Osteocyte (in vitro differentiated cells): ENCODE measurements around the gene GAK. TPM values are rescaled to one million over a fixed set of nuclear protein-coding genes. Genes with fewer than 3 reads are reported as not detected.

Experiments
- DNase-seq: peaks from one replicate; pipeline ENCODE4 v3.0.0; 2021; ENCODE audit warnings: mixed read lengths; ENCODE audit not compliant: unreplicated experiment; ENCODE audit errors: extremely low spot score
- H3K27ac Mint-ChIP-seq: one replicate; pipeline ENCODE4 v1.8.0; 2021; ENCODE audit warnings: mild to moderate bottlenecking, mixed read lengths; ENCODE audit not compliant: unreplicated experiment
- H3K27me3 Mint-ChIP-seq: one replicate; pipeline ENCODE4 v1.8.0; 2021; ENCODE audit warnings: mixed read lengths; ENCODE audit not compliant: unreplicated experiment
- H3K36me3 Mint-ChIP-seq: one replicate; pipeline ENCODE4 v1.8.0; 2021; ENCODE audit warnings: mixed read lengths; ENCODE audit not compliant: unreplicated experiment
- H3K4me1 Mint-ChIP-seq: one replicate; pipeline ENCODE4 v1.8.0; 2021; ENCODE audit warnings: mixed read lengths; ENCODE audit not compliant: unreplicated experiment
- H3K4me3 Mint-ChIP-seq: one replicate; pipeline ENCODE4 v1.8.0; 2021; ENCODE audit warnings: mild to moderate bottlenecking, moderate library complexity, mixed read lengths; ENCODE audit not compliant: unreplicated experiment
- H3K9me3 Mint-ChIP-seq: one replicate; pipeline ENCODE4 v1.8.0; 2021; ENCODE audit warnings: mixed read lengths; ENCODE audit not compliant: unreplicated experiment
- CTCF ChIP-seq: fragments of 200-600 bp; sonication (generic); IDR thresholded peaks from 2 replicates; pipeline ENCODE4 v1.5.0; 2021; ENCODE audit warnings: antibody characterized with exemption, mild to moderate bottlenecking, moderate library complexity
- total RNA-seq: library from RNA; stranded (reverse); gene quantifications from 2 replicates; pipeline ENCODE4 v1.2.1, GENCODE V29; 2021

GAK gene
- total RNA-seq, 1 donor from 2014 or later, result 93.8 TPM

- H3K9me3 Mint-ChIP-seq, result no peaks in the 10 kb centered on the region
- TF ChIP-seq CTCF, result no peak
- H3K27ac Mint-ChIP-seq, result no peak overlapping the region
- no peaks in the 10 kb centered on the region for H3K4me1 Mint-ChIP-seq
- H3K27me3 Mint-ChIP-seq, result no peaks in the 10 kb centered on the region
- H3K4me3 Mint-ChIP-seq, result no peak overlapping the region
- peaks cover 20% of the 10 kb centered on the region for H3K36me3 Mint-ChIP-seq
- no peak for DNase-seq
These were observed 31.4 kb downstream of the GAK start for GRCh38 chr4:900721-901120.

DNA sequence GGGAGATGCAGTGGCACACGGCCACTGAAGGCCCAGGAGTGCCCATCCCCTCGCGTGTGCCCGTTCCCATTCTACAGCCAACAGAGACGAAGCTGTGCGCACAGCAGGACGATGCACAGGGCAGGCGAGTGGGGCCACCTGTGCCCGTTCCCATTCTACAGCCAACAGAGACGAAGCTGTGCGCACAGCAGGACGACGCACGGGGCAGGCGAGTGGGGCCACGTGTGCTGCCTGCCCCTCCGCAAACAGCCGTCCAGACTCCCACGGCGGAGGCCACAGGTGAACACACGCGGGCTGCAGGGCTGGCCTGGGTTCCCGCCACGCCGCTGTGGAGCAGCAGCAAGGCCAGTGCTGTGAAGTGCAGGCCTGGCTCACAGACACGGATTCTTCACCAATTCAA, 32.0 kb downstream of the GAK start:
- Mint-ChIP-seq H3K4me1 (no peaks in the 10 kb centered on the region), H3K4me3 (no peak overlapping the region), H3K27me3 (no peaks in the 10 kb centered on the region), H3K27ac (no peak overlapping the region), H3K36me3 (peaks cover 19% of the 10 kb centered on the region), H3K9me3 (no peaks in the 10 kb centered on the region)
- TF ChIP-seq CTCF, result no peak
- DNase-seq, result no peak

- peaks cover 19% of the 10 kb centered on the region for H3K36me3 Mint-ChIP-seq
- H3K27me3 Mint-ChIP-seq, result no peaks in the 10 kb centered on the region
- DNase-seq, result no peak
- H3K27ac Mint-ChIP-seq, result no peak overlapping the region
- H3K4me3 Mint-ChIP-seq, result no peak overlapping the region
- H3K4me1 Mint-ChIP-seq, result no peaks in the 10 kb centered on the region
- TF ChIP-seq CTCF, result no peak
- H3K9me3 Mint-ChIP-seq, result no peaks in the 10 kb centered on the region
These were observed 32.6 kb downstream of the GAK start for GRCh38 chr4:899556-899906.

DNA sequence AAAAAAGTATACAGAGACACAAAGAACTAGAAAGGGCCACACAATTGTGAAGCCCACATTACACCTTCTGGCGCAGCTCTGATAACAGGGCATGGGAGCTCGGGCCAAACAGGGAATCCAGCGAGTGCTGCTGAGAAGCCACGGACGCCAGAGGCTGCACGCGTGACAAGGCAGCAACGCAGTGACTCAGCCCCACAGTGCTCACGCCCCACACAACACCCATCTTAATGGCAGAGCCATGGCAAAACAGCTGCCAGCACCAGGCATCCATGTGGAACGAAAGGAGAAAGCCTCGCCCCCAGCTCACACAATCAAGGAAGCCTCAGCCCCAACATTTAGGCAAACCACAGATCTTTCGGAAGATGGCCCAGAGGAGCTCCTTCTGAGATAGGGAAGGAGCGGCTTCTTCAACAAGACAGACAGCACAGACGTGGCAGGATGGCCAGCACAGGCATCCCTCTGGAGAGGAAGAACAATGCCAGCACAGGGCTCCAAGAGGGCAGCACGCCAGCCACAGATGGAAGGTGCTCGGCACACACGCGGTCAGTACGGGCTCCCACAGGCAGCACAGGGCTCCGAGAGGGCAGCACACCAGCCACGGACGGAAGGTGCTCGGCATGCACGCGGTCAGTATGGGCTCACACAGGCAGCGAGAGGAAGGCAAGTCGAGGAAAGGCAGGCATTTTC, 33.1 kb downstream of the GAK start:
- TF ChIP-seq CTCF, result no peak
- no peaks in the 10 kb centered on the region for H3K9me3 Mint-ChIP-seq
- peaks cover 19% of the 10 kb centered on the region for H3K36me3 Mint-ChIP-seq
- no peak for DNase-seq
- no peak overlapping the region for H3K27ac Mint-ChIP-seq
- H3K27me3 Mint-ChIP-seq, result no peaks in the 10 kb centered on the region
- H3K4me3 Mint-ChIP-seq, result no peak overlapping the region
- no peaks in the 10 kb centered on the region for H3K4me1 Mint-ChIP-seq

DNA sequence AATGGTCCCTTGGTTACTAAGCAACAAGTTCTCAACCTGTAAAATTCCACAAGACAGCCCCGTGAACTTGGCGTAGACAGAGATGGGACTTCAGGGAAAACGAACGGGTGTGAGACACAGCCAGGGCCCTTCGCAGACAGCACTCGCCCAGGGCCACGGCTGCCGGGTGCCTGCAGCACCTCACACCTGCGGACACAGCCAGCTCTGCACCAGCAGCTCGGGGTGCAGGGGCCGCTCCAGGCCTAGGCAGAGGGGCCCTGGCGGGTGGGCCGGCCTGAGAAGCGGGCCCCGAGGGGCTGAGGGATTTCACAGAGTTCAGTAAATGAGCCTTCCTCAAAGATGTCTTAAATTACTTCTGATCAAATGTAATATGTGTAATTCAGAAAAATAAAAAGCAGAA, 34.0 kb downstream of the GAK start:
- Mint-ChIP-seq H3K9me3 (no peaks in the 10 kb centered on the region), H3K27ac (no peak overlapping the region), H3K27me3 (no peaks in the 10 kb centered on the region), H3K4me1 (no peaks in the 10 kb centered on the region), H3K36me3 (peaks cover 19% of the 10 kb centered on the region), H3K4me3 (no peak overlapping the region)
- DNase-seq, result no peak
- no peak for TF ChIP-seq CTCF
